Measurements from ENCODE around the gene HNF4A.

Gene HNF4A

DNA sequence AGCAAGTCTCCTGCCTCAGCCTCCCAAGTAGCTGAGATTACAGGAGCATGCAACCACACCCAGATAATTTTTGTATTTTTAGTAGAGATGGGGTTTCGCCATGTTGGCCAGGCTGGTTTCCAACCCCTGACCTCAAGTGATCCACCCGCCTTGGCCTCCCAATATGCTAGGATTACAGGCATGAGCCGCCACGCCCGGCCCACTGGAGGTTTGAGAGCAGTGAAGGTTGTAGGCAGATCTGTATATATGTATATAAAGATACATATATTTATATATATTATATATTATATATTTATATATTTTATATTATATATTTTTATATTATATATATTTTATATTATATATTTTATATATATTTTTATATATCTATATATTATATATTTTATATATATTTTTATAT, 82.0 kb downstream of the HNF4A start:
- DNase-seq (ENCODE audit: low read depth), result no peak
- no peak for TF ChIP-seq CTCF (IDR thresholded peaks at IDR 0.05; ENCODE audit: low read depth, low read length, missing control alignments)
- no peak overlapping the region for H3K4me3 ChIP-seq (ENCODE audit: low read depth, low read length)

DNA sequence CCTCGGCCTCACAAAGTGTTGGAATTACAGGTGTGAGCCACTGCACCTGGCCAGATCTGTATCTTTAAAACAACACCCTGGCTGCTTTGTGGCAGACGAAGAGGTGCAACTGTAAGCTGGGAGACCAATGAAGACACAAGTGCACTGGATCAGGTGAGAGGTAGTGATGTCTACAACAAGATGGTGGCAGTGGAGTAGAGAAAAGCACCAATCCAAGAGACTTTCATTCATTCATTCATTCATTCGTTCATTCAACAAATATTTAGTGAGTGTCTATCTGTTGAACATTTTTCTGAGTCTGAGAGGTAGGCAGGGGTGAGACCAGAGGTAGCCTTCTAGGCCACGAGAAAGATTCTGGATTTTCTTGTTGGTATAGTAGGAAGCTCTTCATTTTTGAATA, 83.3 kb downstream of the HNF4A start:
- TF ChIP-seq CTCF (IDR thresholded peaks at IDR 0.05; ENCODE audit: low read depth, low read length, missing control alignments), result no peak
- DNase-seq (ENCODE audit: low read depth), result no peak

DNA sequence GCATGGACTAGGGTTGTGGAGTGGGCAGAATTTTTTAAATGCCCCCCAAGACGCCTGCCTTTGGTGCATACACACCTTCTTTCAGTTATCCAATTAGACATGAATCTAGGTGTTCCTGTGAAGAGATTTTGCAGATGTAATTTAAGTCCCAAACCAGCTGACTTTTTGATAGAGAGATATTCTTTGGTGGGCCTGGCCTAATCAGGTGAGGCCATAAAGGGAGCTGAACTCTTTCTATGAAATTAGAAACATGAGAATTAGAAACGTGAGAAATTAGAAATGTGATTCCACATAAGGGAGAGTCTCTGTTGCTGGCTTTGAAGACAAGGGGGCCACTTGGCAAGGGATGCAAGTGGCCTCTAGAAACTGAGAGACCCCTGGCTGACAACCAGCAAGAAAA, 83.8 kb downstream of the HNF4A start:
- no peak overlapping the region for H3K4me3 ChIP-seq (ENCODE audit: low read depth, low read length)
- TF ChIP-seq CTCF (IDR thresholded peaks at IDR 0.05; ENCODE audit: low read depth, low read length, missing control alignments), result no peak
- no peak for DNase-seq (ENCODE audit: low read depth)

More for the DNA sequence above, 83.3 kb downstream of the HNF4A start:
- no peak overlapping the region for H3K4me3 ChIP-seq (ENCODE audit: low read depth, low read length)

DNA sequence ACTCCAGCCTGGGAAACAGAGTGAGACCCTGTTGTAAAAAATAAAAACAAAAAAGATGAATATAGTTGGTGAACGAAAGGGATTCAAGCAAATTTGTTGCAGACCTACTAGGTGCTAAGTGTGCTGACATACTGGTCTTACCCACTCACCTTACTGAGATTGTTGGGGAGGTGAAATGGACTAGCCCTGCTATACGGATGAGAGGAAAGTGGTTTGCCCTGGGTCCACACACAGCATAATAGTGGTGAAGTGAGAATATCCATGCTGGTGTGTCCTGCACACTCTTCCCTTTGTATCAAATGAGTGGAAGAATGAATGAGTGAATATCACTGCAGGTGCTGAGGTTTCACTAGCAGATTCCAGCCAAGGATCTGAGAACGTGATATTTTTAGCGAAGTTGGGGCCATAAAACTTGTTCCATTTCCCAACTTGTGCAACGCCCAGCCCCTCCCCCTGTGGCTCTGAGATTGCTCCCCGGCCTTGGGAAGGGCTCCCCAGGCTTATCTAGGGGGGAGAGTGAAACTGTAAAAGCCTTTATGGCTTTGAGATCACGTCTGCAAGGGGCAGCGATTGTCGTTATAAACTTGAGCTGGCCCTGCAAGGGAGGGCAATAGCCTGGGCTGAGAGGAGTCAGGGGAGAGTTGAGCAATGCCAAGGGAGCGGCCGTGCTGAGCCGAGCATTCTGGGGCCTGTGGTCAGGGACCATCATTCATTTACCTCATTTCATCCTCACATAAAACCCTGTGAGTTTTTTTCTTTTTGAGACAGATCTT, 87.0 kb downstream of the HNF4A start:
- TF ChIP-seq CTCF (IDR thresholded peaks at IDR 0.05; ENCODE audit: low read depth, low read length, missing control alignments), result no peak
- no peak overlapping the region for H3K4me3 ChIP-seq (ENCODE audit: low read depth, low read length)
- no peak for DNase-seq (ENCODE audit: low read depth)

DNA sequence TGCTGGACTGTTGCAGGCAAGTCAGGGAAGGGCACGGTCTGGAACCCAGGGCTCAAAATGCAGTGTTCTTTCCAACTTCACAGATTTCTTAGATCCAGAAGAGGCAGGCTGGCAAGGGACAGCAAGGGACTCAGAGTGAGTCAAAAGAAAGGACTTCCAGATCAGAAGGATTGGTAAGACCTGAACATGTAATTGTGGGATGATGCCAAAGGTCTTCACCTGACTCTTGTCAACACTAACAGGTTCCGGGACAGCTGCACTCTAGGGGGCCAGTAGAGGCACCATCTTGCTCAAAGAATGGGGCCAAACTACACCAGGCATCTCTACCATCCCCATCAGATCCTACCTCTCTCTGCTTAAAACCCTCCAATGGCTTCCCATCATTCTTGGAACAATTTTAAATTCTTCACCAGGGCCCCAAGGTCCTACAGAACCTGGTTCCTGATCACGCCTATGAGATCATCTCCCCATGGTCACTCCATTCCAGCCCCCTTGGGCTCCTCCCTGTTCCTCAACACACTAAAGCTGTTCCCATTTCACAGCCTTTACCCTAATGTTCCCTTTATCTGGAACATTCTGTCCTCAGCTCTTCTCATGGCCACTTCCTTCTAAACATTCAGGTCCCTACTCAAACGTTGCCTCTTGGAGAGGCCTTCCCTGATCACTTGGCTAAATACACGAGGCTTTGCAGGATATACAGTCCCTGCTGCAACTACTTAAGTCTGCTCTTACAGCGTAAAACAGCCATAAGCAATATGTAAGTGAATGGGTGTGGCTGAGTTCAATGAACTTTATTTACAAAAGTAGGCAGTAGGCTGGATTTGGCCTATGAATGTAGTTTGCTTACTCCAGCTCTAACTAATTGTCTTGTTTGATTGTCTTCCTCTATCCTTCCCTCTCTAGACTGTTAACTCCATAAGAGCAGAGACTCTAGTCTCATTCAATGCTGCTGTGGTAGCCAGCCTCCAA, 90.5 kb downstream of the HNF4A start:
- no peak for TF ChIP-seq CTCF (IDR thresholded peaks at IDR 0.05; ENCODE audit: low read depth, low read length, missing control alignments)
- DNase-seq (ENCODE audit: low read depth), result no peak
- no peak overlapping the region for H3K4me3 ChIP-seq (ENCODE audit: low read depth, low read length)

DNA sequence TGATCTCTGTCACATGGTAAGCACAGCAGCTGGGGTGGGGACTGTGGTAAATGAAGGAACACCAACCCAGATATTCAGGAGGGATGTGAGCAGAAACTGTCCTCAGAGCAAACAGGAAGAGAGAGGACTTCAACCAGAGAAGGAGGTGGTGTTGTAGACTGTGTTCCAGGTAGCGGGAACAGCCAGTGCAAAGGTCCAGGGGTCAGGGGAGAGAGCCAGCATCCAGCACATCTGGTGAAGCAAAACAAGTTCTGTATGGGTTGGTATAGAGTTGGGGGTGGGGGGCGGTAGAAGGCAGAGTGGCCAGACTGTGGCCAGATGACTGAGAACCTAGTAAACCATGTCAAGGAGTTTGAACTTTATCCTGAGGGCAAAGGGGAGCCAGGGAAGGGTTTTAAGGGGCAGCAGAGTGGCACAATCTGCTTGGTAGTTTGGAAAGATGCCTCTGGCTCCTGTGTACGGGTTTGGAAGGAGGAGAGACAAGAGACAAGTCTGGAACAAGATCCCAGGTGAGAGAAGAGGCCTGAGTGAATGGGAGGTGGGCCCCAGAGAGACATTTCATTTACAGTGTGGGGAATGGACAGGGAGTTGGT, 92.4 kb downstream of the HNF4A start:
- no peak for TF ChIP-seq CTCF (IDR thresholded peaks at IDR 0.05; ENCODE audit: low read depth, low read length, missing control alignments)
- no peak overlapping the region for H3K4me3 ChIP-seq (ENCODE audit: low read depth, low read length)
- no peak for DNase-seq (ENCODE audit: low read depth)
